ENCODE results near the gene HEYL.

DNA sequence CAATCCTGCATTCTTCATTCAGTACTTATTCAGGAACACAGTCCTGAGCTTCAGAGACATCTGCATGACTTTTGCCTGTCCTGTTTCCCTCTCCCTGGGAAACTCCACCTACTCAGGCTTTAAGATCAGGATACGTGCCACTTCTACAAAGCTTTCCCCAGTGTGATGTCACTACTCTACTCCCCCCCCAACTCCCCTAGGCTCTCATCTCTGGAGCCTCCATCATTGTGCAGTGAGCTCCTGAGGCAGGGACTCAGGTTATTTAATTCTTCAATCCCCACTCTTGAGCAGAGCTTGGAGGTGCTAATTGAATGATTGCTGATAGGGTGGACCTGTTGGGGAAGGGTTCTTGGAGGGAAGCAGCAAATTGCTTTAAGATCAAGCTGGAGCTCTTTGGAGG, 31.2 kb upstream of the HEYL start:
- TF ChIP-seq EP300 (IDR thresholded peaks at IDR 0.05): no peak
- TF ChIP-seq, protein P1, sequence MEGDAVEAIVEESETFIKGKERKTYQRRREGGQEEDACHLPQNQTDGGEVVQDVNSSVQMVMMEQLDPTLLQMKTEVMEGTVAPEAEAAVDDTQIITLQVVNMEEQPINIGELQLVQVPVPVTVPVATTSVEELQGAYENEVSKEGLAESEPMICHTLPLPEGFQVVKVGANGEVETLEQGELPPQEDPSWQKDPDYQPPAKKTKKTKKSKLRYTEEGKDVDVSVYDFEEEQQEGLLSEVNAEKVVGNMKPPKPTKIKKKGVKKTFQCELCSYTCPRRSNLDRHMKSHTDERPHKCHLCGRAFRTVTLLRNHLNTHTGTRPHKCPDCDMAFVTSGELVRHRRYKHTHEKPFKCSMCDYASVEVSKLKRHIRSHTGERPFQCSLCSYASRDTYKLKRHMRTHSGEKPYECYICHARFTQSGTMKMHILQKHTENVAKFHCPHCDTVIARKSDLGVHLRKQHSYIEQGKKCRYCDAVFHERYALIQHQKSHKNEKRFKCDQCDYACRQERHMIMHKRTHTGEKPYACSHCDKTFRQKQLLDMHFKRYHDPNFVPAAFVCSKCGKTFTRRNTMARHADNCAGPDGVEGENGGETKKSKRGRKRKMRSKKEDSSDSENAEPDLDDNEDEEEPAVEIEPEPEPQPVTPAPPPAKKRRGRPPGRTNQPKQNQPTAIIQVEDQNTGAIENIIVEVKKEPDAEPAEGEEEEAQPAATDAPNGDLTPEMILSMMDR (IDR thresholded peaks at IDR 0.05): no peak
- no peak for TF ChIP-seq POLR2AphosphoS5 (IDR thresholded peaks at IDR 0.05)
- TF ChIP-seq POLR2A (IDR thresholded peaks at IDR 0.05): no peak
